Astrocyte of the spinal cord (primary cell): ENCODE results near the gene TRIO.

Experiments
- DNase-seq: peaks from one replicate; pipeline ENCODE4 v3.0.0; 2011; ENCODE audit warnings: low read depth, low spot score
- H3K4me3 ChIP-seq: 2 replicates; pipeline ENCODE4 v1.5.1; 2011; ENCODE audit warnings: low read depth, mild to moderate bottlenecking, low read length, moderate library complexity
- in situ Hi-C: cut with HindIII; loops from 2 replicates; pipeline ENCODE4 v1.10.0; 2017; ENCODE audit warnings: low sequenced_read_pairs
- TF ChIP-seq, protein P1 (sequence below): IDR thresholded peaks from 2 replicates; pipeline ENCODE4 v1.5.1; 2012; ENCODE audit warnings: low read depth, mild to moderate bottlenecking, low read length, inconsistent platforms

TRIO gene

DNA sequence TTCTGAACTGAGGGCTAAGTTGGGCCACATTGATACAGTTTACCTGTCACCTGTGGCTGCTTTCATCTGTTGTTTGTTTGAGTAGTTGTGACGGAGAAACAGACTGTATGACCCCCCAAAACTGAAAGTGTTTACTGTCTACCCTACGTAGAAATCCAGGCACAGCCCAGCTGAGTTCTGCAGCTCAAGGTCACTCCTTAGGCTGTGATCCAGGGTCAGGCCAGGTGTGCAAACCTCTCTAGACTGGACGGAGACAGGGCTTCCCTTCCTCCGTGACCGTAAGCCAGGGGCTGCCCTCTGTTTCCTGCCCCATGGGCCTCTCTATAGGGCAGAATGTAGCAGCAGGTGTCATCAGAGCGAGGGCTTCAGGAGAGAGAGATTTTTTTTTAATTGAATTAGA is 230.5 kb downstream of the TRIO start:
- DNase-seq: no peak
- TF ChIP-seq, protein P1, sequence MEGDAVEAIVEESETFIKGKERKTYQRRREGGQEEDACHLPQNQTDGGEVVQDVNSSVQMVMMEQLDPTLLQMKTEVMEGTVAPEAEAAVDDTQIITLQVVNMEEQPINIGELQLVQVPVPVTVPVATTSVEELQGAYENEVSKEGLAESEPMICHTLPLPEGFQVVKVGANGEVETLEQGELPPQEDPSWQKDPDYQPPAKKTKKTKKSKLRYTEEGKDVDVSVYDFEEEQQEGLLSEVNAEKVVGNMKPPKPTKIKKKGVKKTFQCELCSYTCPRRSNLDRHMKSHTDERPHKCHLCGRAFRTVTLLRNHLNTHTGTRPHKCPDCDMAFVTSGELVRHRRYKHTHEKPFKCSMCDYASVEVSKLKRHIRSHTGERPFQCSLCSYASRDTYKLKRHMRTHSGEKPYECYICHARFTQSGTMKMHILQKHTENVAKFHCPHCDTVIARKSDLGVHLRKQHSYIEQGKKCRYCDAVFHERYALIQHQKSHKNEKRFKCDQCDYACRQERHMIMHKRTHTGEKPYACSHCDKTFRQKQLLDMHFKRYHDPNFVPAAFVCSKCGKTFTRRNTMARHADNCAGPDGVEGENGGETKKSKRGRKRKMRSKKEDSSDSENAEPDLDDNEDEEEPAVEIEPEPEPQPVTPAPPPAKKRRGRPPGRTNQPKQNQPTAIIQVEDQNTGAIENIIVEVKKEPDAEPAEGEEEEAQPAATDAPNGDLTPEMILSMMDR: no peak
- in situ Hi-C loops: loop anchor here (25.0 kb wide), 1 partner anchor 386 kb away; no protein-coding TSS in a partner anchor
- H3K4me3 ChIP-seq: no peak overlapping the region

DNA sequence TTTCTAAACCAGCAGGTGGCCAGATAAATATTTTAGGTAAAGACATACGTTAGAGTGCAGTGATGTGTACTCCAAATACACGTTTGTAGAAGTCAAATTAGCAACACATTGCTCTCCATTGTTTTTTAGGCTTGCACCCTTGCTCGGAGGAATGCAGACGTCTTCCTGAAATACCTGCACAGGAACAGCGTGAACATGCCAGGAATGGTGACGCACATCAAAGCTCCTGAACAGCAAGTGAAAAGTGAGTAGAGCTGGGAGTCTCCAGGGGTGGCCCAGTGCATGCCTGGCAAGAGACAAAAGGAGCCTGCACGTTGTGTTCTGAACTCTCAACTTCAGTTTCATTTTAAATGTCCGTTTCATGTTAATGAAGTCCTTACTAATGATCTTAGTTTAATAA is 231.0 kb downstream of the TRIO start:
- H3K4me3 ChIP-seq: no peak overlapping the region
- DNase-seq: no peak
- in situ Hi-C loops: loop anchor here (25.0 kb wide), 1 partner anchor 387 kb away; no protein-coding TSS in a partner anchor
- TF ChIP-seq, protein P1: no peak

DNA sequence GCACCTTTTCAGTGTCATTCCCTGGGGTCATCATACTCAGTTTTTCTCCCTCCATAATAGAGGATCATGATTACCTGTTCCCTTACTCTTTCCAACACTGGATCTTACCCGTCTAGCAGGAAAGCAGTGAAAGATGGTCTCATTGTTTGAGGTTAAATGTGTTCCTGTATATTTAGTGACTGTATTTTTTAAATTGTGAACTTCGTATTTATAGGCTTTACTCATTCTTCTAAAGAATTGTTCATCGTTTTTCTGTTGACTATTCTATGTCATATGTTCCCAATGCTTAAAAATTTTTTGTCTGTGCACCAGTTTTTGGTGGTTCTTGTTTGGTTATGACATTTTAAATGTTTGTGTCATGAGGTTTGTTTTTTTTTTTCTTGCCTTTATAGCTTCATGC is 233.6 kb downstream of the TRIO start:
- no peak overlapping the region for H3K4me3 ChIP-seq
- in situ Hi-C loops: no loop called here
- TF ChIP-seq, protein P1: no peak
- no peak for DNase-seq

DNA sequence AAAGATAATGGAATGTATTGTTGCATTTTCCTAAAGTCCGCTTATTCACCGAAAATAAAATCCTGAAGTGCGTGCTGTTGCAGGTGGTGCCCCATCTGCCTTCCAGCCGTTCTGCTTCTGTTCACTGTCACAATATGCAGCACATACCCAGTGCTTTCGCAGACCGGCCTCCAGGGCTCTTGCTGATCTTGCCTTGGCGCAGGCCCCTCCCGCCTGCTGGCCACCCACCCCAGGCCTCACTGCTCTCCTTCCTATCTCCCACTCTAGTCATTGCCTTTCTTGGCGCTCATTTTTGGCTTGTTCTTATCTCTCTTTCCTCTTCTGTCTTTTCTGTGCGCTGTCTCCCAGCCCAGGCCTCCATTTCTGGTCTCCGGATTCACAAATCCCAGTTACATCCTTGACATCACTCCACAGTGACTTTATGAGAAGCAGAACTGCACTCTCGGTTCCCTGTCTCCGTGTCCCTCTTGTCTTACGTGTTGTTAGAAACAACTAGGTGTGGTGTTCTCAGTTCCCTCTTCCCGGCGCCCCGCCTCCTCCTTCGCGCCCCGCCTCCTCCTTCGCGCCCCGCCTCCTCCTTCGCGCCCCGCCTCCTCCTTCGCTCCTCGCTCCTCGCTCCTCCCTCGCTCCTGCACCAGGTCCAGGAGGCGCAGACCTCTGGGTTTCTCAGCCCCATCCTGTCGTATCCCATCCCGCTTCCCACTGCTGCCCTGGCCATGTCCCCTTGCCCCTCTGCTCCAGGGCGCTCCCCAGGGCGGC is 236.8 kb downstream of the TRIO start:
- TF ChIP-seq, protein P1: no peak
- no peak for DNase-seq
- H3K4me3 ChIP-seq: no peak overlapping the region
- in situ Hi-C loops: no loop called here

DNA sequence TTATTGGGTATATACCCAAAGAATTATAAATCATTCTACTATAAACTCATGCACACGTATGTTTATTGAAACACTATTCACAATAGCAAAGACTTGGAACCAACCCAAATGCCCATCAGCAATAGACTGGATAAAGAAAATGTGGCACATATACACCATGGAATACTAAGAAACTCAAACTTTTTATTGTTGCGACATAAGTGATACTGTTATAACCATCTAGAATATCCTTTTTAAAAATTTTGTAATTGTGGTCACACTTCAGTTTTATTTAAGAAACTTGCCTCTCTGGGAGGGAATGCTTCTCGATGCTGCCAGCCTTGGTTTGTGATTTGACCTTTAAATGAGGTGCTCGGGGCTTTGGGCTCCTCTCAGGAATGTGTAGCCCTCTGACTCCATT is 237.6 kb downstream of the TRIO start:
- TF ChIP-seq, protein P1: no peak
- no peak overlapping the region for H3K4me3 ChIP-seq
- DNase-seq: no peak
- in situ Hi-C loops: no loop called here

DNA sequence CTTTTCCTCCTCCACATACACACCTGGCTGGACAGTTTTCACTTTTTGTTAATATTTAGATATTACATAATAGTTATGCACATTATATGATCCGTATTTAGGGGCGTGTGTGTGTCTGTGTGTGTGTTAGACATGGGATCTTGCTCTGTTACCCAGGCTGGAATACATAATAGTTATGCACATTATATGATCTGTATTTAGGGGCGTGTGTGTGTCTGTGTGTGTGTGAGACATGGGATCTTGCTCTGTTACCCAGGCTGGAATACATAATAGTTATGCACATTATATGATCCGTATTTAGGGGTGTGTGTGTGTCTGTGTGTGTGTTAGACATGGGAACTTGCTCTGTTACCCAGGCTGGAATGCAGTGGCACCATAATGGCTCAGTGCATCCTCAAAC is 239.5 kb downstream of the TRIO start:
- TF ChIP-seq, protein P1: no peak
- in situ Hi-C loops: no loop called here
- no peak for DNase-seq
- no peak overlapping the region for H3K4me3 ChIP-seq
